ENCODE data around the gene ADAMTS6. TPM values are rescaled to one million over a fixed set of nuclear protein-coding genes. Genes with fewer than 3 reads are reported as not detected.

The ADAMTS6 gene
- total RNA-seq, 3 donors from 2014 or later (not counting 1 experiment from before 2014, with no cell fraction given) = 0.47 to 1.4 (median 1.1) TPM

DNA sequence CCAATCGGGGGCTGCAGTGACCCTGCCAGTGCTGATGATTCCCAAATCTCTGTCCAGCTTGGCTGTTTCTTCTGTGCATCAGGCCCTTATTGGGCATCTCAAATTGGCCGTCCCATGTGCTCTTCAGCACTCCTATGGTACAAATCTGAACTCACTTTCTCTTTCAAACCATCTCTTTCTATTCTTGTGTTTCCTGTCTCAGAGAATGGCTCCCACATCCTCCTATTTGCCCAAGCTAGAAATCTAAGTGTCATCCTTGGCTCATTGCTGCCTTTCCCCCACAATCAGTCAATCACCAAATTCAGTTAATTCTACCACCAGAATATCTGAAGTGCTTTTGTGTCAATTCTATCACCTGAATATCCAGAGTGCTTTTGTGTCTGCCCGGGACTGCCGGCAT, 376.4 kb downstream of the ADAMTS6 start:
- Mint-ChIP-seq H3K9me3 (no peaks in the 10 kb centered on the region), H3K4me3 (peak overlapping the region; percentile 41), H3K27ac (peak overlapping the region; percentile 56 to 76), H3K4me1 (peaks cover 26 to 33% of the 10 kb centered on the region in 2 donors), H3K36me3 (no peaks in the 10 kb centered on the region), H3K27me3 (ENCODE audit: low read depth in 2 of 2) (peaks cover 6 to 10% of the 10 kb centered on the region in 2 donors)
- Histone ChIP-seq H3K27me3 (ENCODE audit: control insufficient read depth, insufficient read depth, low read length) (no peaks in the 10 kb centered on the region), H3K36me3 (ENCODE audit: control insufficient read depth, insufficient read depth, low read length) (no peaks in the 10 kb centered on the region), H3K9me3 (ENCODE audit: control insufficient read depth, insufficient read depth, low read length) (no peaks in the 10 kb centered on the region), H3K4me1 (ENCODE audit: control insufficient read depth, insufficient read depth, low read length) (peaks cover 15% of the 10 kb centered on the region), H3K4me3 (ENCODE audit: low read length) (no peak overlapping the region), H3K27ac (ENCODE audit: low read length) (no peak overlapping the region)
- intact Hi-C loops (cut with micrococcal nuclease) = no loop called here
- DNase-seq = no peak
- ATAC-seq = no peak
- 86% methylated on average over 4 of the region's 4 CpGs for WGBS (ENCODE audit: insufficient coverage)
- TF ChIP-seq, protein P1, sequence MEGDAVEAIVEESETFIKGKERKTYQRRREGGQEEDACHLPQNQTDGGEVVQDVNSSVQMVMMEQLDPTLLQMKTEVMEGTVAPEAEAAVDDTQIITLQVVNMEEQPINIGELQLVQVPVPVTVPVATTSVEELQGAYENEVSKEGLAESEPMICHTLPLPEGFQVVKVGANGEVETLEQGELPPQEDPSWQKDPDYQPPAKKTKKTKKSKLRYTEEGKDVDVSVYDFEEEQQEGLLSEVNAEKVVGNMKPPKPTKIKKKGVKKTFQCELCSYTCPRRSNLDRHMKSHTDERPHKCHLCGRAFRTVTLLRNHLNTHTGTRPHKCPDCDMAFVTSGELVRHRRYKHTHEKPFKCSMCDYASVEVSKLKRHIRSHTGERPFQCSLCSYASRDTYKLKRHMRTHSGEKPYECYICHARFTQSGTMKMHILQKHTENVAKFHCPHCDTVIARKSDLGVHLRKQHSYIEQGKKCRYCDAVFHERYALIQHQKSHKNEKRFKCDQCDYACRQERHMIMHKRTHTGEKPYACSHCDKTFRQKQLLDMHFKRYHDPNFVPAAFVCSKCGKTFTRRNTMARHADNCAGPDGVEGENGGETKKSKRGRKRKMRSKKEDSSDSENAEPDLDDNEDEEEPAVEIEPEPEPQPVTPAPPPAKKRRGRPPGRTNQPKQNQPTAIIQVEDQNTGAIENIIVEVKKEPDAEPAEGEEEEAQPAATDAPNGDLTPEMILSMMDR (IDR thresholded peaks at IDR 0.05) = no peak

GRCh38 chr5:65104831-65105230, 376.9 kb downstream of the ADAMTS6 start:
- Mint-ChIP-seq H3K4me1 (peaks cover 26 to 33% of the 10 kb centered on the region in 2 donors), H3K4me3 (peak overlapping the region; percentile 41), H3K9me3 (no peaks in the 10 kb centered on the region), H3K36me3 (no peaks in the 10 kb centered on the region), H3K27ac (peak overlapping the region; percentile 56 to 76), H3K27me3 (ENCODE audit: low read depth in 2 of 2) (peaks cover 3 to 7% of the 10 kb centered on the region in 2 donors)
- H3K4me1 ChIP-seq (ENCODE audit: control insufficient read depth, insufficient read depth, low read length) = peaks cover 15% of the 10 kb centered on the region
- intact Hi-C loops (cut with micrococcal nuclease) = loop anchor here (5.0 kb wide), 1 partner anchor 68 kb away; no protein-coding TSS in a partner anchor
- H3K4me3 ChIP-seq (ENCODE audit: low read length) = no peak overlapping the region
- TF ChIP-seq, protein P1 (IDR thresholded peaks at IDR 0.05) = no peak
- no peaks in the 10 kb centered on the region for H3K36me3 ChIP-seq (ENCODE audit: control insufficient read depth, insufficient read depth, low read length)
- no peaks in the 10 kb centered on the region for H3K27me3 ChIP-seq (ENCODE audit: control insufficient read depth, insufficient read depth, low read length)
- no peak for DNase-seq
- no peak overlapping the region for H3K27ac ChIP-seq (ENCODE audit: low read length)
- ATAC-seq = no peak
- WGBS (ENCODE audit: insufficient coverage) = 93% methylated on average over 2 of the region's 2 CpGs
- no peaks in the 10 kb centered on the region for H3K9me3 ChIP-seq (ENCODE audit: control insufficient read depth, insufficient read depth, low read length)

DNA sequence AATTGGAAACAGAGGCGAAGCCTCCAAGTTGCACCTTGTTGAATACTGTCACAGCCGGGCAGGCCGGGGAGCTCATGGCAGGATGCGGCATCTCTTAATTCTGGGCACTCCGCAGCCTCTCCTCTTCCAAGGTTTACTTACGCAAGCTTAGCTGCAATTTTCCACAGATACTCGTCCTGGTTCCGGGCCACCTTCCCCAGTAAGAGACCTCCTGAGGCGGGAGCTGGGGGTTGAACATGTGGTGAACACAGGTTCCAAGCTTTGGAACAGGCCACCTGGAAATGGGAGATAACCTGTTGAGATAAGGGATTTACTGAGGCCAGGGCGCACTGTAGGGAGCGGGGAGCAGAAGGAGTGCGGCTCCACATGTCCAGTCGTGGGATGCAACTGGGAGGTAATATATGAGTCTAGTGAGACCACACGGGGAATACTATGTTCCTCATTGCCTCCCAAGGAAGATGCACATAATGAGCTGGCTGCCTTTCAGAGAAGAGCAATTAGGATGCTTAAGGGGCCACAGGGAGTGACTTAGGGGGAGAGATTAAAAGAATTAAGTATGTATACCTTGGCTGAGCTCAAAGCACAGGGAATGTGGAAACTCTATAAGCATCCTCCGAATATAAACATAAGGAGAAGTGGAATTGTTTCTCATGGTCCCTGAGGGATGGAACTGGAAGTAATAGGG, 377.8 kb downstream of the ADAMTS6 start:
- TF ChIP-seq, protein P1 (IDR thresholded peaks at IDR 0.05) = no peak
- intact Hi-C loops (cut with micrococcal nuclease) = loop anchor here (5.0 kb wide), 1 partner anchor 67 kb away; no protein-coding TSS in a partner anchor
- 95% methylated on average over 15 of the region's 15 CpGs for WGBS (ENCODE audit: insufficient coverage)
- peak overlapping the region; percentile 86 for H3K27ac ChIP-seq (ENCODE audit: low read length)
- H3K27me3 ChIP-seq (ENCODE audit: control insufficient read depth, insufficient read depth, low read length) = no peaks in the 10 kb centered on the region
- no peak for ATAC-seq
- no peaks in the 10 kb centered on the region for H3K9me3 ChIP-seq (ENCODE audit: control insufficient read depth, insufficient read depth, low read length)
- Mint-ChIP-seq H3K27me3 (ENCODE audit: low read depth in 2 of 2) (peaks cover 3 to 4% of the 10 kb centered on the region in 2 donors), H3K4me1 (peaks cover 26 to 33% of the 10 kb centered on the region in 2 donors), H3K4me3 (peak overlapping the region; percentile 76), H3K36me3 (no peaks in the 10 kb centered on the region), H3K27ac (peak overlapping the region; percentile 72 to 82), H3K9me3 (no peaks in the 10 kb centered on the region)
- peak overlapping the region; percentile 79 for H3K4me3 ChIP-seq (ENCODE audit: low read length)
- H3K4me1 ChIP-seq (ENCODE audit: control insufficient read depth, insufficient read depth, low read length) = peaks cover 15% of the 10 kb centered on the region
- H3K36me3 ChIP-seq (ENCODE audit: control insufficient read depth, insufficient read depth, low read length) = no peaks in the 10 kb centered on the region
- no peak for DNase-seq
